ENCODE measurements around the gene TAS1R1.

TAS1R1 gene

GRCh38 chr1:6521536-6521935 lies 33.6 kb upstream of the TAS1R1 start:
- no peak for TF ChIP-seq CTCF (IDR thresholded peaks at IDR 0.05)
- no peak overlapping the region for H3K9ac ChIP-seq
- no peaks in the 10 kb centered on the region for H3K79me2 ChIP-seq
- no peak overlapping the region for H3K27ac ChIP-seq
- H3K27me3 ChIP-seq (ENCODE audit: control insufficient read depth, insufficient read depth, low read length) = no peaks in the 10 kb centered on the region
- H3K36me3 ChIP-seq (ENCODE audit: control insufficient read depth, insufficient read depth, low read length) = no peaks in the 10 kb centered on the region
- no peaks in the 10 kb centered on the region for H3K9me3 ChIP-seq (ENCODE audit: control insufficient read depth, low read length)
- H3K4me2 ChIP-seq (ENCODE audit: low read length) = no peak overlapping the region
- H3K4me3 ChIP-seq (ENCODE audit: low read depth, low read length) = no peak overlapping the region
- H3K4me1 ChIP-seq = peaks cover 10% of the 10 kb centered on the region
- H2AFZ ChIP-seq = no peak overlapping the region

- H3K27me3 ChIP-seq (ENCODE audit: control insufficient read depth, insufficient read depth, low read length) = no peaks in the 10 kb centered on the region
- no peak overlapping the region for H3K9ac ChIP-seq
- no peak overlapping the region for H3K4me2 ChIP-seq (ENCODE audit: low read length)
- H3K79me2 ChIP-seq = no peaks in the 10 kb centered on the region
- H3K36me3 ChIP-seq (ENCODE audit: control insufficient read depth, insufficient read depth, low read length) = no peaks in the 10 kb centered on the region
- no peak overlapping the region for H2AFZ ChIP-seq
- TF ChIP-seq CTCF (IDR thresholded peaks at IDR 0.05) = peak; percentile 24
- peaks cover 10% of the 10 kb centered on the region for H3K4me1 ChIP-seq
- H3K9me3 ChIP-seq (ENCODE audit: control insufficient read depth, low read length) = no peaks in the 10 kb centered on the region
- H3K4me3 ChIP-seq (ENCODE audit: low read depth, low read length) = no peak overlapping the region
- no peak overlapping the region for H3K27ac ChIP-seq
Measured at GRCh38 chr1:6523566-6523965, 31.5 kb upstream of the TAS1R1 start.

GRCh38 chr1:6526316-6526715 lies 28.8 kb upstream of the TAS1R1 start:
- Histone ChIP-seq H3K9me3 (ENCODE audit: control insufficient read depth, low read length) (no peaks in the 10 kb centered on the region), H3K27me3 (ENCODE audit: control insufficient read depth, insufficient read depth, low read length) (no peaks in the 10 kb centered on the region), H3K27ac (no peak overlapping the region), H3K9ac (no peak overlapping the region), H3K4me2 (ENCODE audit: low read length) (no peak overlapping the region), H2AFZ (no peak overlapping the region), H3K4me3 (ENCODE audit: low read depth, low read length) (no peak overlapping the region), H3K36me3 (ENCODE audit: control insufficient read depth, insufficient read depth, low read length) (no peaks in the 10 kb centered on the region), H3K79me2 (no peaks in the 10 kb centered on the region), H3K4me1 (no peaks in the 10 kb centered on the region)
- TF ChIP-seq CTCF (IDR thresholded peaks at IDR 0.05) = no peak

- H2AFZ ChIP-seq = no peak overlapping the region
- TF ChIP-seq CTCF (IDR thresholded peaks at IDR 0.05) = no peak
- peaks cover 2% of the 10 kb centered on the region for H3K79me2 ChIP-seq
- H3K9me3 ChIP-seq (ENCODE audit: control insufficient read depth, low read length) = no peaks in the 10 kb centered on the region
- no peaks in the 10 kb centered on the region for H3K27me3 ChIP-seq (ENCODE audit: control insufficient read depth, insufficient read depth, low read length)
- no peak overlapping the region for H3K9ac ChIP-seq
- H3K36me3 ChIP-seq (ENCODE audit: control insufficient read depth, insufficient read depth, low read length) = no peaks in the 10 kb centered on the region
- no peaks in the 10 kb centered on the region for H3K4me1 ChIP-seq
- no peak overlapping the region for H3K4me3 ChIP-seq (ENCODE audit: low read depth, low read length)
- no peak overlapping the region for H3K4me2 ChIP-seq (ENCODE audit: low read length)
- no peak overlapping the region for H3K27ac ChIP-seq
Measured at GRCh38 chr1:6528492-6528891, 26.6 kb upstream of the TAS1R1 start.

GRCh38 chr1:6530504-6531160 lies 24.5 kb upstream of the TAS1R1 start:
- Histone ChIP-seq H3K36me3 (ENCODE audit: control insufficient read depth, insufficient read depth, low read length) (no peaks in the 10 kb centered on the region), H3K9ac (no peak overlapping the region), H2AFZ (no peak overlapping the region), H3K9me3 (ENCODE audit: control insufficient read depth, low read length) (no peaks in the 10 kb centered on the region), H3K4me1 (no peaks in the 10 kb centered on the region), H3K4me2 (ENCODE audit: low read length) (no peak overlapping the region), H3K4me3 (ENCODE audit: low read depth, low read length) (no peak overlapping the region), H3K27me3 (ENCODE audit: control insufficient read depth, insufficient read depth, low read length) (no peaks in the 10 kb centered on the region), H3K27ac (no peak overlapping the region), H3K79me2 (peaks cover 4% of the 10 kb centered on the region)
- no peak for TF ChIP-seq CTCF (IDR thresholded peaks at IDR 0.05)

Measured in parathyroid adenoma (tissue), 2 donors.